Measurements from ENCODE around the gene ZBTB20.
A peak's percentile ranks its signal among the peaks of the same experiment; 100 is the strongest.

Gene ZBTB20

DNA sequence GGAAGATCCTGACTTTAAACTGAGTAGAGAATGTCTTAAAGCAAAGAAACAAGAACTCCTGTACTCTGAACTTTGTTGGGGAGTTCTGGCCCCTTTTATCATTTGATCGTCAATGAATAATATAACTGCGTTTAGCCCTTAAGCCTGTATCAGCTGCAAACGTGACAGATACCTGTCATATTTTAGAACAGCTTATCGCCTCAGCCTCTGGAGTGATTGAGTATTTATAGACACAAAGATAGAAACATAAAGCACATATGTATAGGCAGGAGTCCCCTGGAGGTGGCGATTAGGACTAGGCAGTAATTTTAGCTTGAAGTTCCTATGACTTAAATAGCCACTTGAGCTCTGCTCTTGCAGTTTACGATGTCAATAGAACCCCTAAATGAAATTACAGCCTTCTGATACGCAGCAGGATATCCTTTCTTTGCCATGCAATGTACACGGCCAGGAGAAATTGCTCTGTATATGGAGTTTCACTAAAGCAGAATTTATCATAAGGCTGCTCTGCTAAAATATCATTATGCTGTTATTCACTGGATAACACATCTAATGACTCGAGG lies 531.5 kb downstream of the ZBTB20 start:
- no peak for DNase-seq

DNA sequence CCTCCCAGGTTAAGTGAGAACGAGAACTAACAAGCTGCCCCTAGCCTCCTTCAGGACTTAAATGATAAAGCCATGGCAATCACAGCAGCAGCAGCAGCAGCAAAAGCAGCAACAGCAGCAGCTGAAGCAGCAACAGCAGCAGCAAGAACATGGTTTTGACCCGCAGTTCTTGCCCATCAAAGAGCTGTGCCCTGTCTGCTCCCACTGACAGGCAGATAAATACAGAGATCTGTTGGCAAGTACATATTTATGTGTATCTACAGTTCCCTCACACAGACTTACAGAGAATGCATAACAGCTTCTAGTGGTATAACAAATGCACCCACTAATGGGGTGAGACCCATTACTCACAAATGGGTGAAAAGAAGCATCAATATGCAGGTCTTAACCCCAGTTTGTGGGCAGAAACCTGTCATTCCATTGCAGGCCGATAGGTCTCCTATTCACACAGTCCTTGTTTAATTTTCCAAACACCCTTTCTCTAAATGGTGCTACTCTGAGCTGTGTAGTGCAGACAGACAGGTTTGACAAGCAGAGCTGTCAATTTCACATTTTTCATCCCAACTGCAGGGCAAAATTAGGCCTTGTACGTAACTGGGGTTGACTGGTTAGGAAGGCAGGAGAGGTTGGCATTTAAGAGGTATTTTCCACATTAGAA lies 537.0 kb downstream of the ZBTB20 start:
- DNase-seq, result no peak

DNA sequence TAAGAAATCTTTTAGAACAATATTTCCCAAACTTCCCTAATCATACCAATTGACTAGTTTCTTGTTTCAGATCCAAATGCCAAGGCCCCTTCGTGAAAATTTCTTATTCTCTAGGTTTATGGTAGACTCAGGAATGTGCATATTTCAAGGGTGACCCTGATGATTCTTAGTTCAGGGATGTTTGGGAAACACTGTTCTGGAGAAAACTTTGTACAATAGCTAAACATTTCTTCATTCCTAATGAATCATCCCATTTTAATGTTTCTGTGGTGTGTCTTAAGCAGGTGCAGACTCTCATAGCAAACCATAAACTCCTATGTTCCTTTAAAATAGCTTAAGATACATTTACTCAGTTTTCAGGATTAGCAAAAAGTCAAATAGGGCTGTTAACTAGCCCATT lies 538.8 kb downstream of the ZBTB20 start:
- peak; percentile 14 for DNase-seq

DNA sequence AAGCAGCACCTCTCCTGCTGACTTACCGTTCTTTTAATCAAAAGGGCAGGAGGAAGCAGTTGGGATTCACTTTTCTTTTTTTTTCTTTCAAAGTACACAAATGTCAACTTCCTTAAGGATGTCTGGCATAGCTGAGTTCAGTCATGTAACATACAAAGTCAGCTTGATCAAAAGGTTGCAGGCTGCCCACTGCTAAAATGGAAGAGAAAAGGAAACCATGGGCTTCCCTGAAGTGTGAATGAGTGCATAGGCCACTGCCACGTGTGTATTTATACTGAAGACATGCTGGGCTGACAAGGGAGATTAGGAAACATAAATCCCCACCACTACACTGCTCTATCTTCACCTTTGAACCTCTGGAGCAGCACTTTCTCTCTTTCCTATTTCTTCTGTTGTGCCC lies 540.8 kb downstream of the ZBTB20 start:
- DNase-seq, result no peak

DNA sequence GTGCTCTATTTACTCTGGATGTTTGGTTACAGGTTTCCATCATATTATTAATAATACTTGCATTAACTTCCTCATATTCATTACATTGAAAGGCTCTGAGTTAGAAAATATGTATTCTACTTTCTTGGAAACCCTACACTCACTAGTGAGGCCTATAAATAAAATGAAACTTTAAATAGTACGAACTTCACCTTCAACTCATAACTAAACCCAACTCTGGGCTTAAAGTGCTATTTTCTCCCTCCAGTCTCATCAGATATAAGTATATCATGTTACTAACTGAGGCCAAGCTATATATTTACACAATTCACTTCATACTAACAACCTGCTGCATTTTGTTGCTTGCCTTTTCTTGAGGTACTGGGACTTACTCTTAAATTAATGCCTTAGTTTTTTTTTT lies 546.5 kb downstream of the ZBTB20 start:
- DNase-seq, result no peak

DNA sequence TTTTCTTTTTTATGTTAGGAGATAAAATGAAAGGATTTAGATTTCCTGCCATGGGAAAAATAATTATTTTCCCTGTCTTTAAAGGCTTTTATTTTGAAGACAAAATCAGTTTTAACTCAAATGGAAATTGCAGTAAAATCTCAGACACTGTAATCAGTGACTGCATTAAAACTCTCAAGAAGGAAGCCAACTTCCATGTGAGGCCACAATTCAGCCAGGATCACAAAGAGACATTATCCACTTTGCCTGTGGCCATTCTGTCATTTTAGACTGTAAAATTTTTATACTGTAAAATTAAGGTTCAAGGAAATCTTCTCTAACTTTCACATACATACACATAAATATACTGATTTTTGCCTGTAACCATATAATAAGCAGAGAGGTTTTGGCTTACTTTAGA lies 549.2 kb downstream of the ZBTB20 start:
- no peak for DNase-seq

DNA sequence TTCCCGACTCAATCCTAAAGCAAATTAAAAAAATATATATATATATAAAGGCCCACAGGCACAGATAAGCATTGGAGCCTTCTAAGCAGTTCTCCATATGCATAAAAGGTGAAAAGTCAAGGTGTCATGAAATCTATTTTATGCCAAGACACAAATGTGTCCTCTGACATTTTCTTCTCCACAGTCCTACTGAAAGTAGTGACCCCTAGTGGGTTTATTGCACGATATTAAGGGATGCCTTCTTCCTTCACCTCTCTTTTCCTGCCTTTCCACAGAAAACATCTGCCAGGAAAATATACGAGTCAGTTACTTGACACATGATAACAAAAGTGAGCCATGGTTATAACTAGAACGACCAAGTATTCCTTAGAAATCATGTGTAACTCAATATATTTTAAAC lies 550.1 kb downstream of the ZBTB20 start:
- DNase-seq, result no peak

DNA sequence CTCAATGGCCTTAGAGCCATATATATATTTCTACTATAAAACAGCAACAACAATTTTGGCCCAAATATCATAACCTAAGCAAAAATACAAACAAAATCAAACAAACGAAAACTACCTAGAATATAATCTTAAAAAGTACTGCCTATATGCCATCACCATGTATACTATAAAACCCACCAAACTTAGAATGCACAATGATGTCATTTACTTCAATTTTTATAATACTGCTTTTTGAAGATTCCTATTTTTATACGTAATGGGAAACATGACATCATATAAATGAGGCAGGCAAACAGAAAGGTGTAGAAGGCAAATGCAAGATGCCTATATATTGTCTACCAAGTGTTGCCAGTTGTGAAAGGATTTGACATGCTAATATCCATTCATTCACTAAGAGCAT lies 550.9 kb downstream of the ZBTB20 start:
- no peak for DNase-seq

DNA sequence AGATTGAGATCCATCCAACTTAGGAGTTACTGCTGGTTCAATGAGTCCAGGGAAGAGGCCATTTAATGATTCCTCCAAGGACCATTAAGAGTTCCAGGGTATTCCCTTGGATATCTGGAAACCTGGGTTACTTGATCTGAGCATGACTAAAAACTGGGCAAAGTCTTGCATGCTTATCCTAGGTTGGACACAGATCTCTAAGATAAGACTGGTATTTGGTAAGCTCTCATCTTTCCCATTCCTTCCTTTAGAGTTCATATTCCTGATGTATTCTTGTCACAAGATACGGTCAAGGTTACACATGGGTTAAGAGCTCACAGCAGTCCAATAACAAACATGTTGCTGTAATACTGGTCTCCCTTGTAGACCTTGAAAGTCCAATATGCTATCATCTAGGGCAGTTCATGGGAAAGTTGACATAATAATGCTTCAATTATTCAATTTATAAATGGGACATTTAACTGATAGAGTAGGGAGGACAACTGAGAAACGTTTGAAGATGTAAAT lies 551.5 kb downstream of the ZBTB20 start:
- no peak for DNase-seq

DNA sequence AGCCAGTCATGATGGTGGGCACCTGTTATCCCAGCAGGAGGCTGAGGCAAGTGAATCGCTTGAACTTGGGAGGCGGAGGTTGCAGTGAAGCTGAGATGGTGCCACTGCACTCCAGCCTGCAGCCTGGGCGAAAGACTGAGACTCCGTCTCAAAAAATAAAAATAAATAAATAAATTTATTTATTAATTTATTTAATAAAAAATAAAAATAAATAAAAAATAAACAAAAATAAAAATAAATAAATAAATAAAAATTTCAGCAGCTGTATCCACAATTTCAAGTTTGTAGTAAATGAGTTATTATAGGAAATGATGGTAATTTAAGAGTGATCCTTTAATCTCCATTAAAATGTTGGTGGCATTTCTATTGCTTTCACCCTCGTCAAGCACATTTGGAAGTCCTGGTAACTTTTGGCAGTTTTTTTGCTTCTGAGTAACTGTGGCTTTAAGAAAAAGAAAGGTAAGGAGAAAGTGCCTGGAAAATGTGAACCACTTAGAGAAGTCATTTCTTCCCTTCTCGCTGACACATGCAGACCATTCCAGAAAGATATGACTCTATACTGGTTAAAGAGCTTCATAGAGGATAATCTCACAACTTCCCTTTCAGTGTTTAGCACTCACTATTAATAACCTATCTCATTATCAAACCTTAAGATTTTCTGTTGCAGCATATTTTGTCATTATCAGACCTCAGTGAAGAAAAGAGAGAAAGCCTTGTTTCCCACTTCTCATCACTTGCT lies 556.6 kb downstream of the ZBTB20 start:
- DNase-seq, result no peak

DNA sequence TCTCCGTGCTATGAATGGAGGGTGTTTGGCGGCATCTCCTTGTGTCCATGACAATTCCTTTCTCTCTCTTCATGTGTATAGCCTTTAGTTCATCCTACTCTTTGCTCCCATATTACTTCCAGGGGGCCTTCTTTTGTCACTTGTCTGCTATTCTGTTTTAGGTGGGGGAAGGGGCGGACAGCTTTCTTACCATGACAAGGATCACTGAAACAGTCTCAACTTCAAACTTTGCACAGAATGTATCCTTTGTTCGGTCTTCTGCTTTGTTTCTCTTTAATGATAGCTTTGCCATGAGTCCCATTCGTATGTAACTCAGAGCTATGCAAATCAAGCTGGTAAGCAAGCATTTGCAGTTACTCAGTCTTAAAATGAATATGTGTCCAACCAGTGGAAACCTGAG lies 559.1 kb downstream of the ZBTB20 start:
- DNase-seq, result no peak

DNA sequence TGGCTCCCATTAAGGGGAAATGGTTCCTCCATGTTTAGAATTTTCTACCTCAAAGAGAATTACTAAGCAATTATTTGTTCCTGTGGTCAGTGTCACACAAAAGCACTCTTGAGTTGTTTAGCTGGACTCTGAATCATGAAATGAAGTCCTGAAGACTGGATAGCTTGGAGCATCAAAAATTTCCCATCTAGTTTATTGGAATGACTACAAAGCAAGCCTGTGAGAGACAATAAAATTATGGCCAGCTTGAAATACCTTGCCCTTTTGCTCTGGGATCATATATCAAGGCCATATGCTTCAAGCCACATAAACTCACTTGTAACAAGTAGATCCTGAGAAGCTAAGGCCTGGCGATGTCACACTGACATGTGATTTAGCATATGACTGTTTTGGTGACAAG lies 561.0 kb downstream of the ZBTB20 start:
- no peak for DNase-seq

DNA sequence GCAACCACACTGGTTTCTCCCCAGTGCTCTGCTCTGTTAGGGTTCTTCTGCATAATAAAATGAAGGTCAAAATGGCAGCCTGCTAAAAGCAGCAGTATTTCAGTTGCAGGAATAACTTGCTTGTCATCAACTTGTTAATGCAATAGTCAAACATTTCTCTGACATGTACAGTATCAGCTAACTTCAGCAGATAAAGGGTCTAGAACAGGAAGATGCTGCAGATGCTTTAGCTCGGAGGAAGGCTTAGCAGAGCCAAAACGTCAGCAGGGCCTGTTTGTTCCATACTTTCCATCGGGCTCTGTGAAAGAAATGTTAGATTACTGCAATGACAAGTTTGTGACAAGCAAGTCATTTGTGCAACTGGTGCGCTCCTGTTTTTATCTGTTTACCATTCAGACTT lies 561.4 kb downstream of the ZBTB20 start:
- DNase-seq, result no peak

DNA sequence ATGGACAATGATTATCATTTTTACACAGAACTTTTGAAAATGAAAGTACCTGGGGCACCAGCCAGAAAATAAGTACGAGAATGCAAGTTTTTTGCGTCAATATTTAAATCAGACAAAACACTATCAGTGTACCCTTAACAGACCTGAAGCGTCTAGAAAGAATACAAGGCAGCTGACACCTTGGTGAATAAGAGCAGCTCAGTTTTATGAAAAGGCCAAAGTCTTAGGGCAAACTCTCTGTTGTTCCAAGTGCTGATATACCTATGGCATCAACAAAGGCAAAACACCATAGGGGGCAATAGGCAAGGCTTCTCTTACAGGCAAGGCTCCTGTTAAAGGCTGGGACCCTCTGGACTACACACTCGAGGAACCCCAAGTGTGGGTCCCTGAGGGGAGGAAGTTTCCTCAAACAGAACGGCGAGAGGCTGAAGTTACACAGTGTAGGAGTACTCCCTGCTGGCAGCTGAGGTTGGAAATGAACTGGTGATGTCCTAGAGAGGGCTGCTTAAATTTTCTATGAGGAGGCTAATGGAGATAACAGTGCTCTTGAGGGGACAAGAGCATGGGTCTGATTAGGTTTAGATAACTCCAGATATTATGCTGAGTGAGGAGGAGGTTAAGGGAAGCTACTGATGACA lies 562.2 kb downstream of the ZBTB20 start:
- no peak for DNase-seq

DNA sequence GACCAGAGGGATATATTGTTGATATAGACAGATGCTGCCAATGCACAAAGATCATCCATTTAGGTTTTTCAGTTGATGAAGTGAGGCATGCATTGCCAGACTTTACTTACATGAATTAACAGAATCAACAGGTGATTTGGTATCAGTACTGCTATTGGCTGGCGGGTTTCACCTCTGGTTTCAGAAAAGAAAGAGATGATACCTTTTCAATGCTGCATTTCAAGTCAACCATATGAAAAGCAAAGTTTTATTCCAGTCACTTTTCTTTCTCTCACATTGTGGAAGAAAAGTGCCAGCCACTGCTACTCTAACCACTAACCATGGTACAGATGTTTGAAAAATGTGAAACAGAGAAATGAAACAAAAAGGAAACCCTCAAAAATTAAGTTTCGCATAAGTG lies 564.2 kb downstream of the ZBTB20 start:
- no peak for DNase-seq

DNA sequence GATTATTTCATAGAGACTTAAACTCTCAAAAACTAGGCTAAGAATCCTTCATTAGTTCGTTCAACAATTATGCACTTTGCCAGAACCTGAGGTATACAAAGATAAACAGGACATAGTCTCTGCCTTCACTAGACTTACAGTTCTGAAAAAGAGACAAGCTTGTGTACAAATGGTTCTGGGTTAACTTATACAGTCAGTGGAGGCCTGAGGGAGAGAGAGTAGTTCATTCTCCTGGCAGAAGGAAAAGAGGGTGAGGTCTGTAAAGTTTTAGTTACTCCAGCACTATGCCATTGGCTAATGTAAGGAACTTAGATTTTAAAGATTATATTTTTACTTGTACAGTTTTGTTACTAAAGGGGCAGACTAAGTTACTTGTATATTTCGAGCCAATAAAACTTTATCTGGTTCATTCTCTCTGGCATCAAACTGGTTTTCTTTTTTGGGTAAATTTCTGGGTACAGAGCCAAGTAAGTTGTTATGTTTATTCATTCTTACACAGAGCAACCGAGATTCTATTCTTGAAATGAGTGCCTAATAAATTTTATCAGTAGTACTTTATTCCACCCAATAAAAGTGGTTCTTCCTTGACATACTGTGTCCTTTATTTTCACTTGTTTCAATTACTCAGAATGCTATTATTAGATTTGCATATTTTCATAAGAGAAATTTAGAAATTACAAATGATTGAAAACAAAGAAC lies 574.6 kb downstream of the ZBTB20 start:
- no peak for DNase-seq

DNA sequence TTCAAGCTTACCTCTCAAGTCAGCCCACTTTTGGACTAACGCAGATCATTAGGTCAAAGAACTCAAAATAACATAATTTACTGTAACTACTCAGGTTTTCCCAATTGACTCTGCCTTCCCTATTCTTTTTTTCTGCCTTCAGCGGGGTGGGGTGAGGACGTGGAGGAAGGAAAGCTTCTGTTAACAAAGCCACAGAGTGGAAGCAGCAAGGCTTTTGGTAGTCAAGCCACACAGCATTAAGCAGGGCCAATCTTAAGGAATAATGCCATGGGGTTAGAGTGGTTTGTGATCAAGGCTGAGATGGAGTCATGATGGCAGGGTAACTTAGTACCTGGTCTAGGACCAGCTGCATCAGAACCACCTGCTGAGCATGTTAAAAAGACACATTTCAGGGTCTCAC lies 575.7 kb downstream of the ZBTB20 start:
- DNase-seq, result no peak

DNA sequence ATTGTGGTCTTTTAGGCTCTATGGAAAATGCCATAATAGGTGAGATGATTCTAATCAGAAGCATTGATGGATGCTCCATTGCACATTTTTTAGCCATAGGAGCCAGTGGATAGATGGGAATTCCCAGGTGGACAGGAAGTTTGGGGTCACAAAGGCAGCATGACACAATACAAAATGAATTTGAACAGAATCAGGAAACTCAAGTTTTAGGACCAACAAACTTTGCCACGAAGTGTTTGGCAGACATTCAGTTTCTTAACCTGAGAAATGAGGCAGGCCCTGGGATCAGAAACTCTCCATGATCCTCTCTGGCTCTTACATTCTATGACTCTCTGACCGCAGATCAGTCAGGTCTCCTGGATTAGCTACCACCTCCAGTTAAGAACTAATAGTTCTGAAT lies 577.9 kb downstream of the ZBTB20 start:
- no peak for DNase-seq

DNA sequence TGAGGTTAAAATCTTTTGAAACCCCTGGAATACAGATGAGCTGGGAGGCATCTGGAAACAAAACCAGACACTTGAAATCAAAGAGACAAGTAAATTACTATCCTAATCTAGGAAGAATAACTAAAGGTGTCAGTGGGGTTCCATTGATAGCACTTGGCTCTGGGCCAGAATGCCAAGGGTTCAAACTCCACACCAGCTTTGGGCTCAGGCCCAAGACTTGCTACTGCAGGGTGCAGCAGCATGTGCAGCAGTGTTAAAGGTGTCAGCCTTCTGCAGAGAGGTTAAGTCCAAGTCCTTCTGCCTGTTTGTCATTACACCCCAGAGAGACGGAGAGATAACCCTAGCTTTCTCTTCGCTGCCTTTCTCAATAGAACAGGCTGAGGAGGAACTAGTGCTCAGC lies 579.3 kb downstream of the ZBTB20 start:
- no peak for DNase-seq

DNA sequence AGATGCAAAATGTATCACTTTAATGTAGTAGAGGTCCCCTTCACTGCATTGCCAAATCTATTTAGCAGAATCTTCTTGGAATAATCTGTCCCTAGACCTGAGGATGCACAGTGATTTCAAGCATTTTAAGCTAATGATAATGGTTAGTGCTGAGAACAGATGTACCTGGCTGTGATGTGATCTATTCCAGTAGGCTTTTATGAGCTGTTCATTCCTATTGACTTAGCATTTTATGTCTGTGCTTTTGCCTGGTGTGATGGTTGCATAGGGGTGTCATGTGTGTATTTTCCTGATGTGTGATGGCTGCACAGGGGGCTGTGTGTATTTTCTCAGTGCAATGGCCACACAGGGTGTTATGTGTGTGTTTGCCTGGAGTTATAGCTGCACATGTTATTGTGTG lies 580.3 kb downstream of the ZBTB20 start:
- no peak for DNase-seq

DNA sequence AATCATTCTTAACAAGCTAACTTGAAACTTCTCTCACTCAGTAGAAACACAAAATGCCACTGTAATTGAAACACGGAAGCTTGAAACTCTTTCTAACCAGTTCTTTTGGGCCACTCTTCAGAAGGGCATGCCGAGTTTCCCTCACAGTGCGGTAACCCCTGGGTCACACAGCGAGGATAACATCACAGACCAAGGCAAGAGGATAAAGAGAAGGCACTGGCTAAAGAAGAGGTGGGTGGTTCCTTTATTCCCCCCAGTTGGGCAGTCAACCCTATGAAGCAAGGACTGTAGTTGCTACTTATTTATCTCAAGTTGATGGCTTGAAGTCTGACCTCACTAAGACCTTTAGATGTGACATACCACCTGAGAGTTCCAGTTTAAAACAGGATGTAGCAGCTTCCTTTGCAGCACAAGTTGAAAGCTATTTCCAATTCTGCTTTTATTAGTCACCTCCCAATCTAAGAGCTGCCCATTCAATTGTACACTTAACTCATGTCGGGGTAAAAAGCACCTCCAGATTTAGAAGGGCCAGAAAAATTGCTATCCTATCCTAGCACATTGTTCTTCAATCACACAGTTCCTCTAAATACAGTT lies 580.8 kb downstream of the ZBTB20 start:
- DNase-seq, result no peak

DNA sequence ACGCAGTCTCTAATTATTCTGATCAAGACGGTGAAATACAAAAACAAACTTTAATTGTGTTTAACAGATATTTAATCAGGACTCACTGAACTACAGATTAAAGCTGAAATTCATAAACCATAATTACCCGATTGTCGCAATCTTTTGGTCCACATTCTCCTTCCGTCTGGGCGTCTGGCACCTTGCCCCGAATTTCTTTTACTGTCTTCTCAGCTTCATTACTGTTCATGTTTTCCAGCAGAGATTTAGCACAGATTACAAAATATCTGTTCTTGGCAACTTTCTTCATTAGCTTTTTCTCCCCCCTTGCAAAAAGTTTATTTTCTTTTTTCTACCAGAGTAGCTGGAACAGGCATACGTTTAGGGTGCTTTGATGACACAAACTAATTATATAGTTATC lies 581.9 kb downstream of the ZBTB20 start:
- DNase-seq, result no peak

DNA sequence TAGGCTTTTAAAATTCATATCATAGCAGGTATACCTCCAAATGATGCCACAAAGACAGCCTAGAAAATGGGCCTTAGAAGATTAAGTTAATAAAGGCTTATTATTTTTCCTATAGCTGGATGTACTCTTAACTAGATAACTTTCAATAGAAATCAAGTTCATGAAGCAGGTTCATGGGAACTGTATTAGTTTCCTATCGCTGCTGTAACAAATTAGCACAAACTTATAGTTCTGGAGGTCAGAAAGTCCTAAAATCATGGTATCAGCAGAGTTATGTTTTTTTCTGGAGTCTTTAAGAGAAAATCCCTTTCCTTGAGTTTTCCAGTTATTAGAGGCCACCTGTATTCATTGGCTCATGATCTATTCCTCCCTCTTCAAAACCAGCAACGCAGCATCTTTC lies 583.4 kb downstream of the ZBTB20 start:
- DNase-seq, result no peak
